Activated T-helper 17 cell treated with anti-CD3 and anti-CD28 coated beads, Interleukin-2, amount 50 U/mL, for 72 hours (primary cell): ENCODE data around the gene SORCS2. TPM values are rescaled to one million over a fixed set of nuclear protein-coding genes. Genes with fewer than 3 reads are reported as not detected.

ENCODE experiments used
- ATAC-seq: fragments of 150-1000 bp; cut with Tn5 transposase; replicated peaks from 2 replicates; pipeline ENCODE4 v1.10.0; 2021; ENCODE audit warnings: mild to moderate bottlenecking, moderate library complexity
- H3K27ac Mint-ChIP-seq: one replicate; pipeline ENCODE4 v1.8.0; 2022; ENCODE audit warnings: mixed read lengths
- H3K27me3 Mint-ChIP-seq: one replicate; pipeline ENCODE4 v1.8.0; 2022; ENCODE audit warnings: mixed read lengths
- H3K36me3 Mint-ChIP-seq: one replicate; pipeline ENCODE4 v1.8.0; 2022; ENCODE audit warnings: low read depth, mild to moderate bottlenecking, mixed read lengths
- H3K4me1 Mint-ChIP-seq: one replicate; pipeline ENCODE4 v1.8.0; 2022; ENCODE audit warnings: mixed read lengths
- H3K4me3 Mint-ChIP-seq: one replicate; pipeline ENCODE4 v1.8.0; 2022; ENCODE audit warnings: mild to moderate bottlenecking, mixed read lengths
- H3K9me3 Mint-ChIP-seq: one replicate; pipeline ENCODE4 v1.8.0; 2022; ENCODE audit warnings: mixed read lengths
- total RNA-seq, 2 donors: library from RNA; stranded (reverse); gene quantifications; one replicate each; pipeline ENCODE4 v1.2.3, GENCODE V29; 2022

The SORCS2 gene
- total RNA-seq, 2 donors from 2014 or later: 0.04 to 0.26 TPM

DNA sequence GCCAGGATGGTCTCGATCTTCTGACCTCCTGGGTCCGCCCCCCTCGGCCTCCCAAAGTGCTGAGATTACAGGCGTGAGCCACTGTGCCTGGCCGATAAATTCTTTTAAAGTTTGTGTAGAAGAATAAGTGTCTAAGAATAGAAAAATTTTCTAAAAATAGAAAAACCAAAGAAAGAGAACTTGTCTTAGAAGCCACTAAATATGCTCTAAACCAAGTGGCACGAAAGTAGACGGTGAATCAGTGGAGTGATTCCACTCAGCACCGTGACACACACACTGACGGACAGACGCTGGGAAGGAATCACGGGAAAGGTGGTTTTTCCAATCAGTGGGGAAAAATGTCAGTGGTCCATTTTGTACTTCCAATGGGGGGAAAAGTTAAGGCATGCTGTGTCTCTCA lies 315.0 kb downstream of the SORCS2 start:
- Mint-ChIP-seq H3K9me3 (no peaks in the 10 kb centered on the region), H3K4me1 (no peaks in the 10 kb centered on the region)

GRCh38 chr4:7510066-7510465 lies 317.7 kb downstream of the SORCS2 start:
- H3K4me1 Mint-ChIP-seq: no peaks in the 10 kb centered on the region
- no peaks in the 10 kb centered on the region for H3K9me3 Mint-ChIP-seq
- H3K27ac Mint-ChIP-seq: no peak overlapping the region
- ATAC-seq: no peak
- peaks cover 24% of the 10 kb centered on the region for H3K27me3 Mint-ChIP-seq
- H3K4me3 Mint-ChIP-seq: no peak overlapping the region
- no peaks in the 10 kb centered on the region for H3K36me3 Mint-ChIP-seq

More for the DNA sequence above, 315.0 kb downstream of the SORCS2 start:
- H3K36me3 Mint-ChIP-seq: no peaks in the 10 kb centered on the region
- no peak overlapping the region for H3K4me3 Mint-ChIP-seq
- peaks cover 27% of the 10 kb centered on the region for H3K27me3 Mint-ChIP-seq
- no peak overlapping the region for H3K27ac Mint-ChIP-seq
- ATAC-seq: no peak

- no peak for ATAC-seq
- H3K9me3 Mint-ChIP-seq: no peaks in the 10 kb centered on the region
Measured at GRCh38 chr4:7510538-7510937, 318.2 kb downstream of the SORCS2 start.

GRCh38 chr4:7511525-7511924 lies 319.2 kb downstream of the SORCS2 start:
- no peak overlapping the region for H3K4me3 Mint-ChIP-seq

More at GRCh38 chr4:7510538-7510937, 318.2 kb downstream of the SORCS2 start:
- H3K4me1 Mint-ChIP-seq: no peaks in the 10 kb centered on the region
- H3K36me3 Mint-ChIP-seq: no peaks in the 10 kb centered on the region
- no peak overlapping the region for H3K27ac Mint-ChIP-seq
- peaks cover 24% of the 10 kb centered on the region for H3K27me3 Mint-ChIP-seq
- H3K4me3 Mint-ChIP-seq: no peak overlapping the region

DNA sequence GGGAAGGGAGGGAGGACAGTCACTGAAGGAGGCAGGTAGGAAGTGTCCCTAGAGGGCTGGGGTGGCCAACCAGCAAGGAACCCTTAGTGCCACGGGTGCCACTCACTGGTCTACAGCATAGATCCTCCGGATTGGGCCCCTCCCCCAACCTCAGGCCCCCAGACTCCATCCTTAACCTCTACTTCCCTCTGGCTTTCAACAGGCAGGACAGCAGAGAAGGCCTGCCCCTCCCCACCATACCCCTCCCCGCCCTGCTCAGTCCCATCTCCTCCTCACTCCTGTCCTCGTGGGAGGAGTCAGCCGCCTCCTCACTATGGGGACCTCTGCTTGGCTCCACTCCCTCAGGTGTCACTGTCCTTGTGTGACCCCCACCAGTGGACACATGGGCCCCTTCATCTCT lies 320.1 kb downstream of the SORCS2 start:
- Mint-ChIP-seq H3K36me3 (no peaks in the 10 kb centered on the region), H3K9me3 (no peaks in the 10 kb centered on the region), H3K27me3 (peaks cover 21% of the 10 kb centered on the region), H3K27ac (no peak overlapping the region), H3K4me3 (no peak overlapping the region), H3K4me1 (no peaks in the 10 kb centered on the region)
- no peak for ATAC-seq

More at GRCh38 chr4:7511525-7511924, 319.2 kb downstream of the SORCS2 start:
- peaks cover 23% of the 10 kb centered on the region for H3K27me3 Mint-ChIP-seq
- no peaks in the 10 kb centered on the region for H3K4me1 Mint-ChIP-seq
- no peak overlapping the region for H3K27ac Mint-ChIP-seq
- H3K36me3 Mint-ChIP-seq: no peaks in the 10 kb centered on the region
- ATAC-seq: no peak
- H3K9me3 Mint-ChIP-seq: no peaks in the 10 kb centered on the region

GRCh38 chr4:7512946-7513345 lies 320.6 kb downstream of the SORCS2 start:
- Mint-ChIP-seq H3K27me3 (peaks cover 18% of the 10 kb centered on the region), H3K4me1 (no peaks in the 10 kb centered on the region), H3K27ac (no peak overlapping the region), H3K36me3 (no peaks in the 10 kb centered on the region), H3K4me3 (no peak overlapping the region), H3K9me3 (no peaks in the 10 kb centered on the region)
- ATAC-seq: no peak

DNA sequence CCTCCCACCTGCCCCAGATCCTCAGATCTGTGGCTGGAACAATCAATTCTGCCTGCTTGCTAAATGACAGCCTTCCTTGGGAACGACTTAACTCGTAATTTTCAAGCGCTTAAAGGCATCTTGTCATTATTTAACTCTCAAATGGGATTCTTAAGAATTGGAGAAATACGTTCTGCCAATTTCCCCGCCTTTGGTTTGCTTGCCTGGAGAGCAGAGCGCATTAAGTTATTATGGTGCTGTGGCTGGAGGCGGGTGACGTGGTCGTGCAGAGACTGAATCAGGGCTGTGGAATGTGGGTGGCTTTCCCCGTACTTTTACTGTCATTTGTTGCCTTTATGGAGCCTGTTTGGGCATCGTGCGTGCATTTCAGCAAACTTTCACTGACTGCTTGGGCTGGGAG lies 321.3 kb downstream of the SORCS2 start:
- Mint-ChIP-seq H3K27ac (no peak overlapping the region), H3K4me1 (no peaks in the 10 kb centered on the region), H3K27me3 (peaks cover 15% of the 10 kb centered on the region)

DNA sequence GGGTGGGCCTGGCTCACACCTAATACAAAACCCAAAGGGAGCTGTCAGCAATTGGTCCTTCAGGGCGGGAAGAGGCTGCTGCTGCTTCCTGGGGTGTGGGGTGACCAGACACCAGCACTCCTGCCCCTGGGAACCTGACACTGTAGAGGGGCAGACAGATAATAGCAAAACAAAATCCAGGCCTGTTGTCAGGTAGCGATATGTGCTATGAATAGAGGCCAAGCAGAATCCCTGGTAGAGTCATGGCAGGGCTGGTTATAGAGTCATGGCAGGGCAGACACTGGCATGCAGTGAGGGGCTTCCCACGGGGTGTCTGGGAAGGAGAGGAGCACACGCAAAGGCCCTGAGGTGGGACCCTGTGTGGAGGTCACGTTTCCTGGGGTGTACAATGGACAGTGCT lies 321.9 kb downstream of the SORCS2 start:
- H3K27ac Mint-ChIP-seq: no peak overlapping the region

More for the DNA sequence above, 321.3 kb downstream of the SORCS2 start:
- Mint-ChIP-seq H3K4me3 (no peak overlapping the region), H3K36me3 (no peaks in the 10 kb centered on the region), H3K9me3 (no peaks in the 10 kb centered on the region)
- ATAC-seq: no peak

GRCh38 chr4:7514789-7515188 lies 322.5 kb downstream of the SORCS2 start:
- no peaks in the 10 kb centered on the region for H3K36me3 Mint-ChIP-seq
- no peak overlapping the region for H3K27ac Mint-ChIP-seq
- ATAC-seq: no peak
- H3K9me3 Mint-ChIP-seq: no peaks in the 10 kb centered on the region
- H3K4me3 Mint-ChIP-seq: no peak overlapping the region
- H3K4me1 Mint-ChIP-seq: no peaks in the 10 kb centered on the region
- peaks cover 14% of the 10 kb centered on the region for H3K27me3 Mint-ChIP-seq

More for the DNA sequence above, 321.9 kb downstream of the SORCS2 start:
- H3K9me3 Mint-ChIP-seq: no peaks in the 10 kb centered on the region
- no peak overlapping the region for H3K4me3 Mint-ChIP-seq
- H3K36me3 Mint-ChIP-seq: no peaks in the 10 kb centered on the region
- peaks cover 10% of the 10 kb centered on the region for H3K27me3 Mint-ChIP-seq
- H3K4me1 Mint-ChIP-seq: no peaks in the 10 kb centered on the region
- no peak for ATAC-seq

DNA sequence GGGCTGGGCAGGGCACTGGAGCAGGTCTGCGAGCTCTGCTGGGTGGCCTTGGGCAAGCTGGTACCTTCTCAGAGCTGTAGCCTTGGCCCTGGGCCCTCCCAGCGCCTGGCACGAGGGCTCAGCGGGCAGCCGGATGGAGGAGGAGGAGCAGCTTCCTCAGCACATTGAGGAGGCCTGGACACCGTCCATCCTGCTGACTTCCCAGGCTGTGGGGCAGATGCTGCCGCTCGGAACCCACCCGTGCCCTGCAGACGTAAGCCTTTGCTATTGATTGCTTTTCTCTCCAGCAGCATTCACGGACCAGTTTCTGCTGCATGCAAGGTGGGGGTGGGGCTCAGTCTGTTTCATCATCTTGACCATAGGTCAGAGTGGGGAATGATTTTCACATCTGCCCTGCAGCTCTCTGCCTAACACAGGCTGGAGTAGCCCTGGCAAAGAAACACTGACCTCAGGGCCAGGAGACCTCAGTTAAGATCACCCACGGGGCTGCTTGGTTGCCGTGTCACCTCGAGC lies 323.1 kb downstream of the SORCS2 start:
- H3K27me3 Mint-ChIP-seq: peaks cover 19% of the 10 kb centered on the region
- ATAC-seq: no peak
- no peak overlapping the region for H3K27ac Mint-ChIP-seq
- no peak overlapping the region for H3K4me3 Mint-ChIP-seq
- no peaks in the 10 kb centered on the region for H3K36me3 Mint-ChIP-seq
- no peaks in the 10 kb centered on the region for H3K4me1 Mint-ChIP-seq
- H3K9me3 Mint-ChIP-seq: no peaks in the 10 kb centered on the region

- H3K4me1 Mint-ChIP-seq: no peaks in the 10 kb centered on the region
- H3K27ac Mint-ChIP-seq: no peak overlapping the region
- peaks cover 18% of the 10 kb centered on the region for H3K27me3 Mint-ChIP-seq
Measured at GRCh38 chr4:7516096-7516772, 323.9 kb downstream of the SORCS2 start.

DNA sequence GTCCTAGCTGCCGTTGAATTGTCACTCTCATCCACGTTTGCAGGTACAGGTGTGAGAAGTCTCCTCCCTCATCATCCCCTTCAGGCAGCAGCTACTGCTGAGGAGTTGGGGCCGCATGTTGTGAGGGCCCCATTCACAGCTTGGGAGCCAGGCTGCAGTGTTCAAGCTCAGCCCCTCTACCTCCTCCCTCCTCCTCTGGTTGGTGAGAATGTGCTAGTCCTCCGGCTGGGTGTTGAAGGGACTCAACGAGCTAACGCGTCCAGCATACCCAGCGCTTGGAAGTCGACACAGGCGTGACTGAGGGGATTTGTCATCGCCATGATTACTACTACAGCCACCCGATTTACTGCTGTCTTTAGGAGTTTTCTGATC lies 324.4 kb downstream of the SORCS2 start:
- Mint-ChIP-seq H3K27ac (no peak overlapping the region), H3K27me3 (peaks cover 21% of the 10 kb centered on the region), H3K4me3 (no peak overlapping the region), H3K36me3 (no peaks in the 10 kb centered on the region), H3K9me3 (no peaks in the 10 kb centered on the region), H3K4me1 (no peaks in the 10 kb centered on the region)
- no peak for ATAC-seq

More at GRCh38 chr4:7516096-7516772, 323.9 kb downstream of the SORCS2 start:
- Mint-ChIP-seq H3K4me3 (no peak overlapping the region), H3K36me3 (no peaks in the 10 kb centered on the region), H3K9me3 (no peaks in the 10 kb centered on the region)
- no peak for ATAC-seq

DNA sequence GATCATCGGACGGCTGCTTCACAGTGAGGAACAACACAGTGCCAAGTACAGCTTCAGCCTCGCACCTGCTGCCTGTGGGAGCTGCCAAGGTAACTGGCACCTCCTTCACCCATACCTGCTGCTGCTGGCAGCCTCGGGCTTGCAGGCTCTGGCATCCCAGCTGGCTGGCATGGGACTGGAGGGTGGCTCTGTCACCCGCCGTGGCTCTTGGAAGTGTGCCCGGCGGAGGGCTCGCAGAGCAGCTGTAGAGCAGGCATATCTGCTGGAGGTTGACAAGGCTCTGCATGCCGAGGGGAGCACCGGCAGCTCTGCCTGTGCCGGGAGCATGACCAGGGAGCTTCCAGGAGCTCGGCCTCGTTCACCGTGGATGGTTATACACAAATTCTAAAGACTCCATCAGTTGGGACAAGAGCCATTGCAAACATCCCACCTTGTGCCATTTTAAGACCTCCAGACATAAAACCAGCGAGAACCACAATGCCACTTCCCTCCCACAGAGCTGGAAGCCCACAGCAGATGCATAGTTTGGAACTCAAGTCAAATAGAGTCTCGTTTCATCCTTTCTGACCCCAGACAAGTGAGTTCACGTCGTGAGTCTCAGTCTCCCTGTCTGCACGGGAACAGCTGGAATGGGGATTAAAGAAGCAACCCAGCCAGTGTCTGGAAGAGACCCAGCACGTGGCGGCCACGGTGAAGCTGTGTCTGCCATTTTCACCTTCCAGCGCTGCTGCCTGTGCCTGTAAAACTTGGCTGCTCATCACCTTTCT lies 326.7 kb downstream of the SORCS2 start:
- no peak for ATAC-seq
- Mint-ChIP-seq H3K36me3 (no peaks in the 10 kb centered on the region), H3K4me1 (no peaks in the 10 kb centered on the region), H3K4me3 (no peak overlapping the region), H3K27ac (no peak overlapping the region), H3K27me3 (peaks cover 16% of the 10 kb centered on the region), H3K9me3 (no peaks in the 10 kb centered on the region)

DNA sequence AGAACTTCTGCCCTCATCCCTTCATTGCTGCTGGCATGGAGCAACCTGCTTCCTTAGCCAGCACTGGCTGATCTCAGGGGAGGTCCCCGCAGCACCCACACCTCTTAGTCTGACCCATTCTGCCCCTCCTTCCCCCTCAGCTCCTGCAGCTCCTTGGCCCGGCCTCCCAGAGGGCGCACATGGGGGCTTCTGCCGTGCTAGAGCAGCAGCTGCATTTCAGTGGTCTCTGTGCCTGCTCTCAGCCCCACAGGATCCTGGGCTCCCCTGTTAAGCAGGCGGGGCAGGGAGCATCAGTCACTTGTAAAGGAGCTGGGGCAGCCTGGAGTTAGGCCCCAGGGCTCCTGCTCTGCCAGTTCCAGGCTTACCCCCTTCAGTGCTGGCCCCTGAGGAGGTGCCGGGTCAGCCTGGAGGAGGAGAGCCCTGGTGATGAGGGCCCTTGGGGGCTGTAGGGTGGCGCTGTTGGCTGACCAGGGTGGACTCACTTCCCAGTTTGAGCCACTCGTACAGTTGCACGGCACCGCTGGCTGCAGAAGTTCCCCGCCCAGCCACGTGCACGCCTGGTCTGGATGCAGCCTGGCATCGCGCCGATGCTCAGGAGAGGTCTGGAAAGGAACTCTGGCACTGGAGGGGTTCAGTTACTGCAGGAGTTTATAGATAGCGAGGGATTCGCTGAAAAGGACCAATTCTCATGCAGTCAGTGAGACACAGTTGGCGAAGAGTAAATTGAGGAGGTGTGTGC lies 327.5 kb downstream of the SORCS2 start:
- H3K4me1 Mint-ChIP-seq: no peaks in the 10 kb centered on the region
- no peak for ATAC-seq
- H3K27me3 Mint-ChIP-seq: peaks cover 16% of the 10 kb centered on the region
- H3K9me3 Mint-ChIP-seq: no peaks in the 10 kb centered on the region
- no peak overlapping the region for H3K4me3 Mint-ChIP-seq
- no peaks in the 10 kb centered on the region for H3K36me3 Mint-ChIP-seq
- no peak overlapping the region for H3K27ac Mint-ChIP-seq
